PFSK-1 (cell line): Measurements from ENCODE around the gene LRRC74B.

Experiments
- POLR2AphosphoS5 ChIP-seq: IDR thresholded peaks from 2 replicates; pipeline ENCODE4 v1.6.1; 2012; ENCODE audit warnings: low read depth, mild to moderate bottlenecking, control low read depth, low read length, moderate library complexity
- SIN3A ChIP-seq: IDR thresholded peaks from 2 replicates; pipeline ENCODE4 v1.6.1; 2012; ENCODE audit warnings: mild to moderate bottlenecking, low read length, moderate library complexity, borderline replicate concordance; ENCODE audit not compliant: insufficient read depth

DNA sequence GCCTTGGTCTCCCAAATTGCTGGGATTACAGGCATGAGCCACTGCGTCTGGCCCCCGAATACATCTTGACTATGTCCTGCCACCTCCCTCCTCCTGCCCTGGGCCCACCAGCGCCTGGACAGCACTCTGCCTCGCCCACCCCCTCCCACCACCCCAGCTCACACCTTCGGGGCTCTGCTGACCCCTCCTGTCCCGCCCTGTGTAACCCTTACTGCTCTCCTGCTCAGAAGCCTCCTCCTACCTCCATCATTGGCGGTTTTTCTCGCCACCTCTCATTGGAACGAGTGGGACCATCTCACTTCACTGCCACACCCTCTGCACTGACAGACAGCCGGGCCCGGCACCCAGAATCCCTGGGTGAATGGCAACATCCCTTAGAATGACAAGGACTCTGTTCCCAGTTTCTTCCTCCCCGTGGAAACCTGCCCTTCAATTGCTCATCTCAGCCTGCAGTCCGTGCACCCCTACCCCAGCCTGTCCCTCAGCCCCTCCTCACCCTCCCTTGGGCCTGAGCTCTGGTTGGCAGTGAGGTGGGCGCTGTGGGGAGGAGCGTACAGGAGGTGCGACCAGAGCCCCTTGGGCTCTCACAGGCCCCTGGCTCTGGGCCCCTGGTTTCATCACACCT is 32.2 kb downstream of the LRRC74B start:
- TF ChIP-seq SIN3A: no peak
- TF ChIP-seq POLR2AphosphoS5: no peak
